AG09309 (cell line): ENCODE results near the gene SIX1.

Experiments
- DNase-seq: peaks from one replicate; pipeline ENCODE4 v3.0.0-alpha.2; 2010; ENCODE audit warnings: low read depth
- H3K4me3 ChIP-seq: 2 replicates; pipeline ENCODE4 v1.5.1; 2011; ENCODE audit warnings: mild to moderate bottlenecking, low read depth, low read length, moderate library complexity; ENCODE audit not compliant: control insufficient read depth
- CTCF ChIP-seq: IDR thresholded peaks from 2 replicates; pipeline ENCODE4 v1.5.1; 2011; ENCODE audit warnings: mild to moderate bottlenecking, low read depth, low read length, inconsistent platforms; ENCODE audit not compliant: insufficient read depth, control insufficient read depth; ENCODE audit errors: missing control alignments

Gene SIX1

GRCh38 chr14:60651086-60651795, 2.0 kb upstream of the SIX1 start:
- no peak for DNase-seq
- TF ChIP-seq CTCF: no peak
- no peak overlapping the region for H3K4me3 ChIP-seq

GRCh38 chr14:60650373-60650961, 1.2 kb upstream of the SIX1 start:
- H3K4me3 ChIP-seq: peak overlapping the region; percentile 81
- DNase-seq: no peak

DNA sequence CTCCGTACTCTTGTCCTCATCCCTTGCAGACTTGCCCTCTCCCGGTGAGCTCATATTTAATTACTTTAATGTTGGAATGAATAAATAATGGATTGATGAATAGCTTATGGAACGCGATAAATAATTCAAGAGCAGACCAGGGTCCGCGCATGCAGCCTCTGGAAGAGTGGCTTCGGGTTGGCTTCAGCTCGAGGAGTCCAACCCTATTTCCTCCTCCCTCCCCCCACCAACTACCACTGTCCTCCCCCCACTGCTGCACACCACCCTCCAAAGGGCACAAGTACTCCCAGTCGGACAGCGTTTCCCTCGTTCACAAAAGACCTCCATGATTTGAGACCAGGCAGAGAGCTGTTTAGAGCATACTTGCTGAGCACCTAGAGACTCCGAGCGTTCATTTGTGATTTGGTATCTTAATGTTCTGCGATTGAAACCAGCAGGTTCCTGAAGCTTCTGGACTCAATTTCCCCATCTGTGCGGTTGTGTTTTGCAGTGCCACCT, 647 bp upstream of the SIX1 start:
- TF ChIP-seq CTCF: no peak
- peak overlapping the region; percentile 81 for H3K4me3 ChIP-seq
- no peak for DNase-seq

More at GRCh38 chr14:60650373-60650961, 1.2 kb upstream of the SIX1 start:
- TF ChIP-seq CTCF: no peak

DNA sequence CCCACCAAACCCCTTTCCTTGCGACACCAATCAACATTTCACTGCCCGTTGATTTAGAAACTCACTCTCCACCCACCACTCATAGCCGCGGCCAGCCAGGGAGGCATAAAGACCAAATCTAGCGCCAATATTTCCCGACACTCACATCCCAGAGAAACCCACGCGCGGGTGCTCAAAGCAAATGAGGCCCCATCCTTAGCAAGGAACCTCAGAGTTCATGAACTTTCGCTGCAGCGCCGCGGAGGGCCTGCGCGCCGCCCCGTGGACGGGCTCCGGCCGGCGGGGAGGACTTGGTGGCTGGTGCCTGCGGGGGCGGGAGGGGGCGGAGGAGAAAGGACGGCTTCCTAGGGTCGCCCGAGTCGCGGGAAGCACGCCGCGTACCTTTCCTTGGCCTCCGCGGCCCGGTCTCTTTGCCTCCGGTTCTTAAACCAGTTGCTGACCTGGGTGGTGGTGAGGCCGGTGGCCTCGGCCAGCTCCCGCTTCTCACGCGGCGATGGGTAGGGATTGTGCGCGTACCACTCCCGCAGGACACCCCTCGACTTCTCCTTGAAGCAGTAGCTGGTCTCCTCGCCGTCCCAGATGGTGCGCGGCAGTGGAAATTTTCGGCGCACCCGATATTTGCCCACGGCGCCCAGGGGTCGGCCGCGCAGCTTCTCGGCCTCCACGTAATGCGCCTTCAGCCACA, 886 bp downstream of the SIX1 start:
- H3K4me3 ChIP-seq: peak overlapping the region; percentile 81
- no peak for DNase-seq
- no peak for TF ChIP-seq CTCF

- no peak for TF ChIP-seq CTCF
- DNase-seq: no peak
- peak overlapping the region; percentile 81 for H3K4me3 ChIP-seq
Observed at GRCh38 chr14:60647837-60648248, 1.4 kb downstream of the SIX1 start.

DNA sequence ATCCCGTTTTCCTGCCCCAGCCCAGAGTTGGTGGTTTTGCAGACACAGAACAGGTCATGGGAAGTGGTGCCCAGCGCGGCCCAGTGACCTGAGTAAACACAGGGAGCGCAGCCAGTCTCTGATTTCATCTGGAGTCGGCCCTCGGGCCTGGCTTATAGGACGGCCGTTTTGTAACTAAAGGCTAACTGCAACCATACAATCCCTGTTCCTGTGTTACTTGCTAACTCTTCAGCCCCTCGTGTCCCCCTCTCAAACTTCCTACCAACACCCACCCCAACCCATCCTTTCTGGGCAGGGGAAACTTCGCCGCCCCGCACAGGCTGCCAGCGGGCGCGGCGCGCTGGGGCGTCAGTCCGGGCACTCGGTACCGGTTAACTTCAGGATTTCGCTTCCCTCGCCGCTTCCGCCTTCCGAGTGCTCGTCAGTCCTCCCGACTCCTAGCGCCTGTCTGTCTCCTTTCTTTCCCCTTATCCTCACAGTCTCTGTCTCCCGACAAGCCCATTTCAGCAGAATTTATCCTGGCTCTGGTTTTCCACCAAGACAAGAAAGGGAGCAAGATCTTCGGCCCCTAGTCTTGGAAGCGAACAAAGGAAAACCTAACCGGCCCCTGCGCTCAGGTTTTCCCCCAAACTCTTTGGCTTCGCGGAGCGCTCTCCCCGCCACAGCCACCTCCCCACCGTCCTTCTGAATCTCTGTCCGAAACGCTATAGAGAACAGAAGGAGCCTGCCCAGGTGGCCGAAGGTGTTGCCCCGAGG, 2.0 kb downstream of the SIX1 start:
- no peak for DNase-seq

More for the DNA sequence above, 2.0 kb downstream of the SIX1 start:
- TF ChIP-seq CTCF: no peak
- H3K4me3 ChIP-seq: peak overlapping the region; percentile 81
